WERI-Rb-1 (cell line): ENCODE data around the gene MYBPHL.

ENCODE experiments used
- DNase-seq: peaks from one replicate; pipeline ENCODE4 v3.0.0-alpha.2; 2020
- H3K27ac ChIP-seq: fragments of 250-450 bp; sonication (Bioruptor Pico); 2 replicates; pipeline ENCODE4 v1.5.1; 2020; ENCODE audit warnings: mild to moderate bottlenecking, moderate library complexity
- H3K27me3 ChIP-seq: fragments of 250-450 bp; sonication (Bioruptor Pico); 2 replicates; pipeline ENCODE4 v1.5.1; 2021; ENCODE audit warnings: mild to moderate bottlenecking, low read depth, moderate library complexity; ENCODE audit not compliant: insufficient read depth, severe bottlenecking
- H3K36me3 ChIP-seq: fragments of 250-450 bp; sonication (Bioruptor Pico); 2 replicates; pipeline ENCODE4 v1.5.1; 2020; ENCODE audit warnings: mild to moderate bottlenecking, moderate library complexity
- H3K4me3 ChIP-seq: 2 replicates; pipeline ENCODE4 v1.5.1; 2011; ENCODE audit warnings: low read depth, mild to moderate bottlenecking, control low read depth, low read length
- H3K9me3 ChIP-seq: fragments of 250-450 bp; sonication (Bioruptor Pico); 2 replicates; pipeline ENCODE4 v1.5.1; 2021; ENCODE audit warnings: mild to moderate bottlenecking, moderate library complexity; ENCODE audit not compliant: severe bottlenecking
- TF ChIP-seq, protein P1 (sequence below): IDR thresholded peaks from 2 replicates; pipeline ENCODE4 v1.5.1; 2011; ENCODE audit warnings: low read depth, mild to moderate bottlenecking, control low read depth, inconsistent platforms, low read length

Gene MYBPHL

DNA sequence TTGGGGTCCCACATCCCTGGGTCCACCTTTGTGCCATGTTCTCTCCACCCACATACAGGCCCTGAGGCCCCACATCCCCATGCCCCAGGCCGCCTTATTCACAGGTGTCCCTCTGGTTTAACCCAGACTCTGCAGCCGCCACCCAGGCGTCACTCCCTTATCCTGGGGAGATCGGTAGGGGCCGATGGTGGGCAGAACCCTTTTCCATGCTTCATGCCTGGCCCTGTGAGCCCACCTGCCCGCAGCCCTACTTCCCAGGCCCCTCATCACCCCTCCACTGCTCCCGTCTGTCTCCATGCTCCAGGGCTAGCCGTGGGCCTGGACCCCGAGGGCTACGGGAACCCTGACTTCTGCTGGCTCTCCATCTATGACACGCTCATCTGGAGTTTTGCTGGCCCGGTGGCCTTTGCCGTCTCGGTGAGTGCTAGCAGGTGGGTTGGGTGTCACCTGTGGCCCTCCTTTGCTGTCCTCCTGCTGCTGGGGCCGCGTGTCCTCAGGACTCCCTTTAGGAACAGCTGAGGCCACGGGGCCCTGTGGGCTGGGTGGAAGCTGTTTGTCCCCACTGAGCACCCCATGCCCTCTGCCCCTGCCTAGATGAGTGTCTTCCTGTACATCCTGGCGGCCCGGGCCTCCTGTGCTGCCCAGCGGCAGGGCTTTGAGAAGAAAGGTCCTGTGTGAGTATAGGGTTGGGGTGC is 36.0 kb downstream of the MYBPHL start:
- Histone ChIP-seq H3K27ac (no peak overlapping the region), H3K36me3 (peaks cover 87% of the 10 kb centered on the region), H3K4me3 (no peak overlapping the region), H3K9me3 (no peaks in the 10 kb centered on the region), H3K27me3 (no peaks in the 10 kb centered on the region)
- TF ChIP-seq, protein P1, sequence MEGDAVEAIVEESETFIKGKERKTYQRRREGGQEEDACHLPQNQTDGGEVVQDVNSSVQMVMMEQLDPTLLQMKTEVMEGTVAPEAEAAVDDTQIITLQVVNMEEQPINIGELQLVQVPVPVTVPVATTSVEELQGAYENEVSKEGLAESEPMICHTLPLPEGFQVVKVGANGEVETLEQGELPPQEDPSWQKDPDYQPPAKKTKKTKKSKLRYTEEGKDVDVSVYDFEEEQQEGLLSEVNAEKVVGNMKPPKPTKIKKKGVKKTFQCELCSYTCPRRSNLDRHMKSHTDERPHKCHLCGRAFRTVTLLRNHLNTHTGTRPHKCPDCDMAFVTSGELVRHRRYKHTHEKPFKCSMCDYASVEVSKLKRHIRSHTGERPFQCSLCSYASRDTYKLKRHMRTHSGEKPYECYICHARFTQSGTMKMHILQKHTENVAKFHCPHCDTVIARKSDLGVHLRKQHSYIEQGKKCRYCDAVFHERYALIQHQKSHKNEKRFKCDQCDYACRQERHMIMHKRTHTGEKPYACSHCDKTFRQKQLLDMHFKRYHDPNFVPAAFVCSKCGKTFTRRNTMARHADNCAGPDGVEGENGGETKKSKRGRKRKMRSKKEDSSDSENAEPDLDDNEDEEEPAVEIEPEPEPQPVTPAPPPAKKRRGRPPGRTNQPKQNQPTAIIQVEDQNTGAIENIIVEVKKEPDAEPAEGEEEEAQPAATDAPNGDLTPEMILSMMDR = no peak
- DNase-seq = no peak

DNA sequence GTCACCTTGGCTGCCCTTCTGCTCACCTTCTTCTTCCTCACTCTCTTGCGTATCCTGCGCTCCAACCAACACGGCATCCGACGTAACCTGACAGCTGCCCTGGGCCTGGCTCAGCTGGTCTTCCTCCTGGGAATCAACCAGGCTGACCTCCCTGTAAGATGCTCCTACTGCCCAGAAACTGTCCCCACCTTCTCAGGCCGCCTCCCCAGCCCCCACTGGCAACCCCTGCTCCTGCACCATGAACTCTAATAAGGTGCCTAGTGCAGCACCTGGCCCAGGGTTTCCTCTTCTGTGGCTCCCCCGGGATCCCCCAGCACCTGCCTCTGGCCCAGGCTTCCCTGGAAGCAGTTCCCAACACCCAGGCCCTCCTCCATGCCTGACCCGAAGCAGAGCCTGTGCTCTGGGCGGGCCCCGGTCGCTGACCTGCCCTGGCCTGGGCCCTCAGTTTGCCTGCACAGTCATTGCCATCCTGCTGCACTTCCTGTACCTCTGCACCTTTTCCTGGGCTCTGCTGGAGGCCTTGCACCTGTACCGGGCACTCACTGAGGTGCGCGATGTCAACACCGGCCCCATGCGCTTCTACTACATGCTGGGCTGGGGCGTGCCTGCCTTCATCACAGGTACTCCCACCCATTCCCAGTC is 36.7 kb downstream of the MYBPHL start:
- DNase-seq = no peak
- TF ChIP-seq, protein P1 = no peak
- Histone ChIP-seq H3K36me3 (peaks cover 87% of the 10 kb centered on the region), H3K27ac (no peak overlapping the region), H3K4me3 (no peak overlapping the region), H3K27me3 (no peaks in the 10 kb centered on the region), H3K9me3 (no peaks in the 10 kb centered on the region)

DNA sequence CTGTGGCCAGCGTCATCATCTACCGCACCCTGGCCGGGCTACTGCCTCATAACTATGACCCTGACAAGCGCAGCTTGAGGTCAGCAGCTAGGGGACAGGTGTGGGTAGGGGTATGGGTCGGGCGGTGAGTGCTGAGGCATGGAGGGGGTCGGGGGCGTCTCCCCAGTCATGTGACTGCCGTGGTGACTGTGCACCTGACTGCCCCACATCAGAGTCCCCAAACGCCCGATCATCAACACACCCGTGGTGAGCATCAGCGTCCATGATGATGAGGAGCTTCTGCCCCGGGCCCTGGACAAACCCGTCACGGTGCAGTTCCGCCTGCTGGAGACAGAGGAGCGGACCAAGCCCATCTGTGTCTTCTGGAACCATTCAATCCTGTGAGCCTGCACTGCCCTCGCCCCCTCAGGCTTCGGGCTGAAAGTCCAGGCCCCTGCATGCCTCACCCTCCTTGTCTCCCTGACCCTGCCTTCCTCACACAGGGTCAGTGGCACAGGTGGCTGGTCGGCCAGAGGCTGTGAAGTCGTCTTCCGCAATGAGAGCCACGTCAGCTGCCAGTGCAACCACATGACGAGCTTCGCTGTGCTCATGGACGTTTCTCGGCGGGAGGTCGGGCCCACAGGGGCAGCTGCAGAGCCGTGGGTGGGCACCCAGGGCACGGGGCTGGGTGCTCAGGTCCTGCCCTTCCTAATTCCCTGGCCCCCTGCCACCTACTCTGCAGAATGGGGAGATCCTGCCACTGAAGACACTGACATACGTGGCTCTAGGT is 37.4 kb downstream of the MYBPHL start:
- Histone ChIP-seq H3K27ac (no peak overlapping the region), H3K9me3 (no peaks in the 10 kb centered on the region), H3K36me3 (peaks cover 89% of the 10 kb centered on the region), H3K27me3 (no peaks in the 10 kb centered on the region), H3K4me3 (no peak overlapping the region)
- TF ChIP-seq, protein P1 = no peak
- no peak for DNase-seq

DNA sequence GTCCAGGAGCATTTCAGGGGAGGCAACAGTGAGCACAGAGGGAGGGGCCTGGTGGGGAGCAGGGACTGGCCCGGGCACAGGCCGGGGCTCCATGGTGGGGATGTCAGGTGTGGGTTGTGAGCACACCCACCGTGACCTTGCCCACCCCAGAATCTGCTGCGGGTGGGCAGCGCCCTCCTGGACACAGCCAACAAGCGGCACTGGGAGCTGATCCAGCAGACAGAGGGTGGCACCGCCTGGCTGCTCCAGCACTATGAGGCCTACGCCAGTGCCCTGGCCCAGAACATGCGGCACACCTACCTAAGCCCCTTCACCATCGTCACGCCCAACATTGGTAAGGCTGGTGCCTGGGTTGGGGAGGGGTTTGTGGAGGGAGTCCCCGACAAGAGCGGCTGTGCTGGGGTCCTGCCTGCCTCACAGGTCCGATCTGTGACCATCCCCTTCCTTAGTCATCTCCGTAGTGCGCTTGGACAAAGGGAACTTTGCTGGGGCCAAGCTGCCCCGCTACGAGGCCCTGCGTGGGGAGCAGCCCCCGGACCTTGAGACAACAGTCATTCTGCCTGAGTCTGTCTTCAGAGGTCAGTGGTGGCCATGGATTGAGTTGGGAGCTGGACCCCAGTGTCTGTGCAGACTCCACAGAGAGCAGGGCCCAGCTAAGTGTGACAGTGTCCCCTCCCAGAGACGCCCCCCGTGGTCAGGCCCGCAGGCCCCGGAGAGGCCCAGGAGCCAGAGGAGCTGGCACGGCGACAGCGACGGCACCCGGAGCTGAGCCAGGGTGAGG is 38.2 kb downstream of the MYBPHL start:
- Histone ChIP-seq H3K4me3 (no peak overlapping the region), H3K9me3 (no peaks in the 10 kb centered on the region), H3K27me3 (no peaks in the 10 kb centered on the region), H3K36me3 (peaks cover 83% of the 10 kb centered on the region), H3K27ac (no peak overlapping the region)
- TF ChIP-seq, protein P1 = no peak
- no peak for DNase-seq

DNA sequence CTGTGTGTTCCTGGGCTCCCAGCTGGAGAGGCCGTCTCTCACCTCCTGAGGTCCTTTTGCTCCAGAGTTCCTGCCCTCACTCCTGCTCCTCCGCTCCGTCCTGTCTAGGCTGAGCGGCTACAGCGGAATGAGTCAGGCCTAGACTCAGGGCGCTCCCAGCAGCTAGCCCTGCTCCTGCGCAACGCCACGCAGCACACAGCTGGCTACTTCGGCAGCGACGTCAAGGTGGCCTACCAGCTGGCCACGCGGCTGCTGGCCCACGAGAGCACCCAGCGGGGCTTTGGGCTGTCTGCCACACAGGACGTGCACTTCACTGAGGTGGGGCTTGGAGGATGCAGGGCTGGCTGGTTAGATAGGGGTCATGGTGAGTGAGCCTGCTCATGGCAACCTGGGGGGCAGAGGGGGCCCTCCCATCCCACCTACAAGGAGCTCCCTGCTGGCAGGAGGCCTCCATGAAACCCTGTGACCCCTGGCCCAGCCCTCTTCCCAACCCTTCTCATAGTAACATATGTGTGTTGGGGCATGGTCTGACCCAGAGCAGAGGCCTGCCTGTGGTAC is 39.0 kb downstream of the MYBPHL start:
- H3K27ac ChIP-seq = no peak overlapping the region
- H3K27me3 ChIP-seq = no peaks in the 10 kb centered on the region
- H3K36me3 ChIP-seq = peaks cover 87% of the 10 kb centered on the region
- TF ChIP-seq, protein P1 = no peak
- no peaks in the 10 kb centered on the region for H3K9me3 ChIP-seq
- no peak for DNase-seq
- no peak overlapping the region for H3K4me3 ChIP-seq
